Measurements from ENCODE around the gene MBNL3. TPM values are rescaled to one million over a fixed set of nuclear protein-coding genes. Genes with fewer than 3 reads are reported as not detected.

Gene MBNL3
- polyA plus RNA-seq, 3 donors = 30.6 to 32.8 (median 32.2) TPM

DNA sequence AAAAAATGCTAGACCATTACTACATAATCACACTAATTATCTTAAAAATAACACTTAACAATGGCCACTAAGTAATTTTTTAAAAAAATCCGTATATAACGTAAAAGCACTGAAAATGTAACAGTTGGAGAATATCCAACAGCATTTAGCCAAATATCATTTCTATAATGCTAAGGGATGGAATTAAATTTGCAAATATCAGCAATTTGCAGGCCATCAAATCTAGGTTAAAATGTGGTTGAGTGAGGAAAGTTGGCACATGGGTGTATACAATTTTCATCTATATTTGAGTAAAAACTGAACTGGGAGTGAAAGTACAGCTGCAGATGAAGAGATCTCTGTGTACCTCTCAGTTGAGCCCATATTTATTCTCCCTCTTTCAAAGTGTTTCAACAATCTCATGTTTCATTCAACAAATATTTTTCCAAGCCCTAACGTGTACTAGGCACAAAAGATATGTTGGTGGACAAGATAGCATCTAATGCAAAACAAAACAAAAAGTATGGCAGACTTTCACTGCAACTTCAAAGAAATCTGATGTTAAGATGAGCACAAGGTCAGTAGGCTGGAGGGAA, 63.0 kb downstream of the MBNL3 start:
- no peak for DNase-seq (ENCODE audit: low read depth in 3 of 3, low spot score in 2 of 3)

GRCh38 chrX:132423323-132423722, 65.5 kb downstream of the MBNL3 start:
- DNase-seq (ENCODE audit: low read depth in 3 of 3, low spot score in 2 of 3) = no peak

DNA sequence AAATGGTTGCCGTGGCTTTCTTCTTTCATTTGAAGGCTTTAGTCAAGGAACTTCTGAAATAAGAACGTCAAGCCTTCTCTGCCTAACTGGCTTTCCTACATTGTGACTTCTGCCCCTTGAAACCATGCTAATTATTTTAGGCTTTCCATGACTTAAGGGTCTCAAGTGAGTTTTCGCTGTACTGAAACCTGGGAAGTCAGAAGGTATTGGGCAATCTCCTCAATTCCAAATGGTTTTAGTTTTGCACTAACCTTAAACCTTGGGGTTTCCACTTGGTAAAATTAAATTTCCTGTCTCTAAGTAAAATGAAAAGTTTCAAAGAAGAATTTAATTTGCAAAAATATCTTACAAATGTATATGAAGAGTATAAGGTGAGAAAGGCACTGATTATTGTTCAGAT, 73.8 kb downstream of the MBNL3 start:
- DNase-seq (ENCODE audit: low read depth in 3 of 3, low spot score in 2 of 3) = no peak

DNA sequence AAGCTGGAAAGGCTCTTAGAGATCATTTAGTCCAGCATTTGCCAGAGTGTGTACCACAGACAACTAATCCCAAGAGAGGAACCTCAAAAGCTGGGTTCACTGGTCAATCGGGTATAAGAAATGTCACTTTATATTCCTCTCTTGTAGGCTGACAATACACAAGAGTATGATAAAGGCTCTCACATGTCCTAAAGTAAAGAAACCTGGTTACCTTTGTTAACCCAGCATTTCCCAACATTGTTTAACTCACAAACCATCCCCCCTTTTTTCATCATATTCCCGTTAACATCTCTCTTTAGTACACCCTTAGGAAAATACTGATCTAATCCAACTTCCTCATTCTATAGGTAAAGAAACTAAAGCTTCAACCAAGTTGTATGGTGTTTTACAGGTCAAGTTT, 74.4 kb downstream of the MBNL3 start:
- DNase-seq (ENCODE audit: low read depth in 3 of 3, low spot score in 2 of 3) = no peak

DNA sequence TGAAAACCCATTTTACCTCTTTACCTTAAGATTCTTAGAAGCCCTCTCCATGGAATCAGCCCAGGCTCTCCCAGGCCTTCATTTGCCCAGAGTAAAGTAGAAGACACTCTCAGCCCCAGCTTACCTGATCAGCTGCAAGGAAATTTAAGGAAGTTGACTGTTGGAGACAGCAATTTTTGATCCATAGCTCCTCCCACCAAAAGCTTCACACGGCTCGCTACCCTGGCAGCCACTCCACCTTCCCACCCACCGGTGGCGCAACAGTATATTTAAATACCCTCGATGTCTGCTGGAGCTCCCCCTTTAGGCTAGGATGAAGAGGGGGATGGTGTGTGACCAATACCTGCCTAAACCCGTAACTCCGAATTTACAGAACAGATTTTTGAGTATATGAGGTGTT, 75.4 kb downstream of the MBNL3 start:
- no peak for DNase-seq (ENCODE audit: low read depth in 3 of 3, low spot score in 2 of 3)

DNA sequence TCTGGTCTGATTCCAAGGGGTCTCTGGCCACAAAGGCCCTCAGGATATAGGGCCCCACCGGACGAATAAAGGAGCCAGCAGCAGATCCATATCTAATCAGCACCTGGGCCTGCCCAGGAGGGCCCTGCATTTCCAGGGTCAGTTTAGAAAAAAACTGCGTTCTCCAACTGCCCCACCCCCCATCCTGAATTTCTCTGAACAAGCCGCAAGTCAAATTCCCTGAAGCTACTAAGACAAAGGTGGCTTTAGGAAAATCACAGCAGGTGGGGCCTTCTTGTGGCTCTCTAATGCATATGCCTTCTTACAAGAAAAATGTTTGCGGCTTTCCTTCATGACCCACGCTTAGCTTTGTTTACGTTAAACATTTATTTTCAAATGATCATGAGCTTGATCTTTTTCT, 76.6 kb downstream of the MBNL3 start:
- DNase-seq (ENCODE audit: low read depth in 3 of 3, low spot score in 2 of 3) = no peak

GRCh38 chrX:132411310-132411977, 77.4 kb downstream of the MBNL3 start:
- no peak for DNase-seq (ENCODE audit: low read depth in 3 of 3, low spot score in 2 of 3)

DNA sequence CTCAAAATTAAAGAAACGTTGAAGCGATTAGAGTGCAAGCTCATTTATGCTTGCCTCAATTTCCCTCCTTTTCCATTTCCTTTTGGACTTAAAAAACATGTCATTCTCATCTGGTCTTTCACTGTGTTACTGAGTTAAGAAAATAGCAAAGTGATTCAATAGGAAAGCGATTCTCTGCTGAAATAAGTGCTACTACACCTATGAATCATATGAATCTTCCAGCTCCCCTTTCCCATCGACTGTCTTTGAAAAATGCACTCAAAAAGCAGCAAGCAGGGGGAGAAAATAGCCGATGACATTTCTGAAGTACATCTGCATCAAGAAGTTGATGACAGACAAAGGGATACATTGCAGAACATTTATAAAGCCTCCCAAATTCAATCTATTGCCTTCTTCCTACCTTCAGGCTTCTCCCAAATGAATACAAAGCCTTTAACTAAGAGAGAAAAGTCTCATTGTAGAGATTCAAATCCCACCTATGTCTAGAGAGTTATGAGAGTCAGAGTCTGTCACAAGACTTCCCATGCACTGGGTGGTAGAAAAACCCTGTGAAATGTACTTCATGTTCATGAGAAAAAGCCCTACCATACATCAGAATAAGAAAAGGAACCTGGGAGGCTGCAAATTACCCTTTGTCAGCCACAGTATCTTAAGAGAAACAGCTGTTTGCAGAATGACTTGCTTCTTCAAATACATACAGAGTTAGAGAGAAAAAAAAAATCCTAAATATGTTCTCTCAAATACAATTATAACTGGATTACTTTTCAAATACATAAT, 78.9 kb downstream of the MBNL3 start:
- DNase-seq (ENCODE audit: low read depth in 3 of 3, low spot score in 2 of 3) = no peak

DNA sequence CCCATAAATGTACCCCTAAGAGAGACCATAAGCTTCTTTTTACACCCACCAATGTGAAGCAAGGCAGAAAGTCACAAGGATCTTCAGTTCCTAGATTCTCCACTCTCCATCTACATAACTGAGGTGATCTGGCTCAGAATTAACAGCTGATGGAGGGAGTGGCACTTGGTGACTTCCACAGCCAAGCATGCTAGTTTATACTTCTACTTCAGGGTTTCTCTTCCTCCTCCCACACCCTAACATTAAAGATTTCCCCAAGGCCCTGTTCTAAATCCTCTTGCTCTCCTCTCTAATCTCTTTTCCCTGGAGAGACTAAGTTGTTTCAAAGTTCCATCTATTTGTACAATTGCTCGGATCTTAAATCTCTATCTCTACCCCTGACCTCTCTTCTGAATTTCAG, 81.1 kb downstream of the MBNL3 start:
- no peak for DNase-seq (ENCODE audit: low read depth in 3 of 3, low spot score in 2 of 3)

GRCh38 chrX:132406106-132406505, 82.7 kb downstream of the MBNL3 start:
- no peak for DNase-seq (ENCODE audit: low read depth in 3 of 3, low spot score in 2 of 3)

DNA sequence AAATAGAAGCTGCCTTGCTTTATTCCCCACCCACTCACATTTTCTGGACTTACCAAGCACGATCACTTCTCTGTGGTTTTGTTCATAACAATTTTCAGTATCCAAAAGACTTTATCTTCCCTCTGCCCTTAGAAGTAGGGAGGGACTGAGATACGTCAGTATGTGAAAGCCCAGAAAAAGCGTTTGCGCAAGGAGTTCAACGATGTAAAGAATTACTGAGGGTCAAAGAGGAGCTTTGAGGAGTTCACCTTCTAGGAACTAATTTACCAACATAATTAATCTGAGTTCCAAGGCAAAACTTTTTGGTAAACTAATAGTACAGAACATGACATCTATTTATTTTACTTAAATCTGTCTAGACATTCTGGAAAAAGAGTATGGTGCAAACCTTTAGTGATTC, 84.6 kb downstream of the MBNL3 start:
- no peak for DNase-seq (ENCODE audit: low read depth in 3 of 3, low spot score in 2 of 3)

DNA sequence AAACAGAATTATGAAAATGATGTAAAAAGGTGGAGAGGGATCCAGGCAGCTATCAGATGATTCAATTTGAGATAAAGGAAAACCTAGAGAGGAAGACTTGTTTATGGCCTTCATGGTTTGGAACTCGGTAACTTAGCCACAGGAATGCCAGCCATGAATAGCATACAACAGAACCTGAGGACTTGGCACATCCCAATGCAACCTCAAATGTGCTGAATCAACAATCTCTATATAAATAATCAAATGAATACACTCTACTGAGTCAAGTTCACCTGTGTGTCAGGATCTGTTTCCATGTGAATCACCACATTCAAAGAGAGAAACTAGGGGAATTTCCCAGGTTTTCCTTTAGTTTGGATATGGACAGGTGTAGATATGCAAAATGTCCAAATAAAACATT, 86.9 kb downstream of the MBNL3 start:
- no peak for DNase-seq (ENCODE audit: low read depth in 3 of 3, low spot score in 2 of 3)

- DNase-seq (ENCODE audit: low read depth in 3 of 3, low spot score in 2 of 3) = no peak
Observed at GRCh38 chrX:132400706-132401105, 88.1 kb downstream of the MBNL3 start.

DNA sequence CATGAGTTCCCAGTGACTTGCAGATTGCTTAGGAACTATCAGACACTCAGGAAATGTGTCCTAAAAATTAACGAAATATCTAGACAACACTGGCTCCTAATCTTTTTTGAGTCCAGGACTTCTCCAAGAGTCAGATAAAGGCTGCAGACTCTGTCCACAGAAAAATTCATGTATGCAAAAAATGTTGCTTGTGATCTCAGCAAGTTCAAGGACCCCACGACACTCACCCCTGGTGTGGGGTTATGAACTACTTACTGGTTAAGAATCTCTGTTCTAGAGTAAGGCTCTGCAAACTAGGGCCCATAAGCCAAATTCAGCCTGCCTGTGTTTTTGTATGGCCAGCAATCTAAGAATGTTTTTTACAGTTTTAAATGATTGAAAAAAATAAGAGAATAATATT, 93.2 kb downstream of the MBNL3 start:
- no peak for DNase-seq (ENCODE audit: low read depth in 3 of 3, low spot score in 2 of 3)

- no peak for DNase-seq (ENCODE audit: low read depth in 3 of 3, low spot score in 2 of 3)
Observed at GRCh38 chrX:132395026-132395425, 93.8 kb downstream of the MBNL3 start.

- no peak for DNase-seq (ENCODE audit: low read depth in 3 of 3, low spot score in 2 of 3)
Observed at GRCh38 chrX:132394591-132394990, 94.2 kb downstream of the MBNL3 start.

- no peak for DNase-seq (ENCODE audit: low read depth in 3 of 3, low spot score in 2 of 3)
Observed at GRCh38 chrX:132393992-132394391, 94.8 kb downstream of the MBNL3 start.

- no peak for DNase-seq (ENCODE audit: low read depth in 3 of 3, low spot score in 2 of 3)
Observed at GRCh38 chrX:132393485-132393884, 95.4 kb downstream of the MBNL3 start.

DNA sequence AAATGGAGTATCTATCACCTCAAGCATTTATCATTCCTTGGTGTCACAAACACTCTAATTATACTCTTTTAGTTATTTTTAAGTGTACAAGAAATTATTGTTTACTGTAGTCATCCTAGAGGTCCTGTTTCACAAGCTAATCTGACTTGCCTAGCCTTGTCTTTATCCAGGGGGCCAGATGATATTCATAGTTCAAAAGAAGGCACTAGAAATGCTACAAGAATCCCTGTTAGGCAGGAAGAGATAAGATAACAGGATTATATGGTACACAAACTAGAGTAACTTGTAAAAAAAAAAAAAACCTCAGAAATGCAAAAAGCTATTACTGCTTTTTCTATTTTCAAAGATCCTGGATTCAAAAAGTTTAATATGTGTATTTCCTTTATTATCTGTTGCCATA, 95.8 kb downstream of the MBNL3 start:
- no peak for DNase-seq (ENCODE audit: low read depth in 3 of 3, low spot score in 2 of 3)

- no peak for DNase-seq (ENCODE audit: low read depth in 3 of 3, low spot score in 2 of 3)
Observed at GRCh38 chrX:132390792-132391191, 98.0 kb downstream of the MBNL3 start.

- DNase-seq (ENCODE audit: low read depth in 3 of 3, low spot score in 2 of 3) = no peak
Observed at GRCh38 chrX:132389480-132389879, 99.4 kb downstream of the MBNL3 start.

DNA sequence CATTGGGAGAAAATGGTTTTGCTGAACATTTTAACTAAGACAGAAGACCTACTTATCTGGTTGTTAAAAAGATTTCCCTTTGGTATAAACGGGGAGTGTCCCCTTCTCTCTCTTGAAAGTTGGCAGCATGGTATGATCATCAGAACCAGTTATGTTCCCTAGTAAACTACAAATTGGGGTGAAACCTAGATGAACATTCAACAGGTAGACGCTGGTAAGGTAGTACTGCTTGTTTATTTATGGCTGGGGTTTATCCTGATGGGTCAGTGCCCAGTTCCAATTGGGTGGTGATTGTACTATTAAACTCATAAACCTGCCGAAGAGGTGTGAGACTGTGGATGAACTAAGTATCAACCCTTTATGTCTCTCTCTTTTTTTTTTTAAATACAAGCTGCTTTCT, 100.5 kb downstream of the MBNL3 start:
- DNase-seq (ENCODE audit: low read depth in 3 of 3, low spot score in 2 of 3) = no peak
